Dedifferentiated amniotic fluid mesenchymal stem cell (primary cell): ENCODE data around the gene PCDHB4.
"Not testable (repeated sequence)": the region's sequence is repeated elsewhere in the genome, so short reads cannot be mapped to it uniquely, and the experiment has no call there.

Experiments used
- DNase-seq: peaks from one replicate; pipeline ENCODE4 v3.0.0-alpha.2; 2016; ENCODE audit errors: extremely low spot score

The PCDHB4 gene

GRCh38 chr5:141121563-141121962 is at the start of gene PCDHB4:
PCDHB4 (plus strand) TSS chr5:141121818; CDS start chr5:141121999, 181 bp downstream.
- no peak for DNase-seq

- no peak for DNase-seq
These were observed 43.8 kb upstream of the PCDHB4 start for GRCh38 chr5:141077826-141078225.

- no peak for DNase-seq
These were observed 39.4 kb upstream of the PCDHB4 start for GRCh38 chr5:141082228-141082627.

- DNase-seq, result no peak
These were observed 37.1 kb upstream of the PCDHB4 start for GRCh38 chr5:141084487-141084989.

GRCh38 chr5:141094481-141095262 is 26.9 kb upstream of the PCDHB4 start, which contains the start of gene PCDHB2:
PCDHB2 (plus strand) TSS chr5:141094615; CDS start chr5:141094791, 176 bp downstream.
- DNase-seq, result no peak

GRCh38 chr5:141095263-141095641 is 26.4 kb upstream of the PCDHB4 start:
- no peak for DNase-seq

- DNase-seq, result not testable (repeated sequence)
These were observed 25.4 kb upstream of the PCDHB4 start for GRCh38 chr5:141096181-141096580.

- not testable (repeated sequence) for DNase-seq
These were observed 25.0 kb upstream of the PCDHB4 start for GRCh38 chr5:141096586-141096985.

GRCh38 chr5:141100243-141100805 is 21.3 kb upstream of the PCDHB4 start, which contains the start of gene PCDHB3:
PCDHB3 (plus strand) TSS chr5:141100473; CDS start chr5:141100650, 177 bp downstream.
- DNase-seq, result no peak

GRCh38 chr5:141101059-141101458 is 20.6 kb upstream of the PCDHB4 start:
- DNase-seq, result no peak

- DNase-seq, result not testable (repeated sequence)
These were observed 19.5 kb upstream of the PCDHB4 start for GRCh38 chr5:141102070-141102469.

- not testable (repeated sequence) for DNase-seq
These were observed 19.1 kb upstream of the PCDHB4 start for GRCh38 chr5:141102471-141102870.

- no peak for DNase-seq
These were observed 16.3 kb upstream of the PCDHB4 start for GRCh38 chr5:141105350-141105749.

- no peak for DNase-seq
These were observed 2.4 kb upstream of the PCDHB4 start for GRCh38 chr5:141119250-141119649.

GRCh38 chr5:141121985-141122384 is 367 bp downstream of the PCDHB4 start:
- DNase-seq, result no peak

- not testable (repeated sequence) for DNase-seq
These were observed 1.9 kb downstream of the PCDHB4 start for GRCh38 chr5:141123396-141124135.

GRCh38 chr5:141127305-141127704 is 5.7 kb downstream of the PCDHB4 start:
- DNase-seq, result no peak

- DNase-seq, result no peak
These were observed 13.6 kb downstream of the PCDHB4 start, which contains the start of gene PCDHB5 for GRCh38 chr5:141135030-141135717. PCDHB5 (plus strand) TSS chr5:141135206; CDS start chr5:141135435, 229 bp downstream.

- no peak for DNase-seq
These were observed 14.2 kb downstream of the PCDHB4 start for GRCh38 chr5:141135718-141136266.

GRCh38 chr5:141137346-141137745 is 15.7 kb downstream of the PCDHB4 start:
- not testable (repeated sequence) for DNase-seq

- no peak for DNase-seq
These were observed 28.2 kb downstream of the PCDHB4 start, which contains the start of gene PCDHB6 for GRCh38 chr5:141149812-141150211. PCDHB6 (plus strand) TSS chr5:141150057; CDS start chr5:141150258, 201 bp downstream.
